GM06990 (cell line): ENCODE measurements around the gene CYP17A1.

Experiments used
- DNase-seq: peaks from one replicate; pipeline ENCODE4 v3.0.0-alpha.2; 2011; ENCODE audit not compliant: insufficient read length; ENCODE audit errors: extremely low read depth
- H3K27me3 ChIP-seq: replicated peaks from 2 replicates; pipeline ENCODE4 v1.6.0; 2011; ENCODE audit warnings: low read length; ENCODE audit not compliant: control insufficient read depth, insufficient read depth
- H3K36me3 ChIP-seq: 2 replicates; pipeline ENCODE4 v1.5.1; 2011; ENCODE audit warnings: low read length; ENCODE audit not compliant: control insufficient read depth, insufficient read depth
- H3K4me3 ChIP-seq: replicated peaks from 2 replicates; pipeline ENCODE4 v1.5.1; 2011; ENCODE audit warnings: low read depth, mild to moderate bottlenecking, control low read depth, low read length
- CTCF ChIP-seq: IDR thresholded peaks from 2 replicates; pipeline ENCODE4 v1.5.1; 2011; ENCODE audit warnings: low read length, control low read depth, mild to moderate bottlenecking, inconsistent platforms; ENCODE audit not compliant: insufficient read depth, poor library complexity, severe bottlenecking

CYP17A1 gene

GRCh38 chr10:102804382-102805055 is 32.7 kb downstream of the CYP17A1 start:
- H3K27me3 ChIP-seq = no peaks in the 10 kb centered on the region
- H3K36me3 ChIP-seq = peaks cover 8% of the 10 kb centered on the region
- no peak overlapping the region for H3K4me3 ChIP-seq
- no peak for TF ChIP-seq CTCF
- DNase-seq = no peak

GRCh38 chr10:102802920-102803534 is 34.2 kb downstream of the CYP17A1 start:
- H3K4me3 ChIP-seq = no peak overlapping the region
- TF ChIP-seq CTCF = no peak
- no peak for DNase-seq
- peaks cover 12% of the 10 kb centered on the region for H3K36me3 ChIP-seq
- no peaks in the 10 kb centered on the region for H3K27me3 ChIP-seq

DNA sequence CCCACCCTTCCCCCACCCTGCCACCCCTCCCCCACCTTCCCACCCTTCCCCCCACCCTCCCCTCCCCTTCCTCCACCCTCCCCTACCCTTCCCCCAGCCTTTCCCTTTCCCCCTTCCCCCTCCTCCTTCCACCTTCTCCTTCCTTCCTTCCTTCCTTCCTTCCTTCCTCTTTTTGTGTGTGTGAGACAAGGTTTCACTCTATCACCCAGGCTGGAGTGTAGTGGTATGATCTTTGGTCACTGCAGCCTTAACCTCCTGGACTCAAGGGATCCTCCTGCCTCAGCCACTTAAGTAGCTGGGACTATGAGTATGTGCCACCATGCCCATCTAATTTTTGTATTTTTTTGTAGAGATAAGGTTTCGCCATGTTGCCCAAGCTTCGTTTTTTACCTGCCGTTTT is 35.2 kb downstream of the CYP17A1 start:
- H3K36me3 ChIP-seq = peaks cover 13% of the 10 kb centered on the region
- TF ChIP-seq CTCF = no peak
- no peaks in the 10 kb centered on the region for H3K27me3 ChIP-seq
- no peak for DNase-seq
- no peak overlapping the region for H3K4me3 ChIP-seq

GRCh38 chr10:102801496-102801895 is 35.7 kb downstream of the CYP17A1 start:
- no peaks in the 10 kb centered on the region for H3K27me3 ChIP-seq
- H3K36me3 ChIP-seq = peaks cover 13% of the 10 kb centered on the region
- H3K4me3 ChIP-seq = no peak overlapping the region
- TF ChIP-seq CTCF = no peak
- DNase-seq = no peak

DNA sequence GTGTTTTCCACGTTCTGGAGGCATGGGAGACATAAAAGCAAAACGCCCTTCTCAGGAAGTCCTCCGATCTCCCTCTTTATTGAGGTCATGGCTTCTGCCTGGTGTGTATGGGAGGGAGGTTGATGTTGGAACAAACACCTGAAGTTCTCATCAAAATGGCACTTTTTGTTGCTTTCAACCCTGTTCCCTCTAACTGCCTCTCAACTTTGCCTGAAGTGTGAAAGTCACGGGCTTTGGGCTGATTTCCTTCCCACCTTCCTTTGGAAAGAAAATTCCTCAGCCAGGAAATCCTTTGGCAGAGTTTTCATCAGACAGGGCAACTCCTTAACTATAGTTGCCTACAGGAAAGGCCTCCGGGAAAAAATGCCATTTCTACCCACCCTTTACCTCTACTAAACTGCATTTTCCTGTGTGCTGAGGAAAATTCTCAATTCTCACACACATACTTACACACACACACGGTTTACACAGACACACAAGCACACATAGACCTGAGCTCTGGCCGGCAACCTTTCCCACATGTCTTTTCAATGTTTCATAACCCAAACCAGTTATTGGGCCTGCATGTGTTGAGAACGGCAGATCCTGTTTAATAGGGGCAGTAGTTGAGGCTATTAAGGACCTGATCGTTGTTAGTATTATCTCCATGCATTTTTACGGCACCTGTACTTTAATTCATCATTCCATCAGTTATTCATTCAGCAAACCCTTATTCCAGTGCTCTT is 36.4 kb downstream of the CYP17A1 start:
- DNase-seq = no peak
- Histone ChIP-seq H3K36me3 (peaks cover 13% of the 10 kb centered on the region), H3K27me3 (no peaks in the 10 kb centered on the region), H3K4me3 (no peak overlapping the region)
- no peak for TF ChIP-seq CTCF
